Prostate gland (tissue), 2 donors: ENCODE data around the gene EIF1B. TPM values are rescaled to one million over a fixed set of nuclear protein-coding genes. Genes with fewer than 3 reads are reported as not detected.
A peak's percentile ranks its signal among the peaks of the same experiment; 100 is the strongest.

ENCODE experiments used
- DNase-seq: peaks from one replicate; pipeline ENCODE4 v3.0.0-alpha.2; 2019; ENCODE audit warnings: low spot score
- H3K27ac ChIP-seq, 2 donors: fragments of 200-600 bp; sonication (generic); 2 replicates each; pipeline ENCODE4 v1.5.1; 2017 to 2019
- H3K27me3 ChIP-seq: fragments of 200-600 bp; sonication (generic); replicated peaks from 2 replicates; pipeline ENCODE4 v1.5.1; 2019; ENCODE audit not compliant: insufficient read depth
- H3K36me3 ChIP-seq, 2 donors: fragments of 200-600 bp; sonication (generic); 1 replicate in 1 of 2; 2 replicates in 1 of 2; pipeline versions ENCODE4 v1.5.1 to v1.8.1; 2017 to 2019
- H3K4me1 ChIP-seq: fragments of 200-600 bp; sonication (generic); replicated peaks from 2 replicates; pipeline ENCODE4 v1.5.1; 2019
- H3K4me3 ChIP-seq, 2 donors: fragments of 200-600 bp; sonication (generic); 2 replicates each; pipeline ENCODE4 v1.5.1; 2017 to 2019
- H3K9me3 ChIP-seq: fragments of 200-600 bp; sonication (generic); 2 replicates; pipeline ENCODE4 v1.5.1; 2017
- CTCF ChIP-seq, 4 experiments: fragments of 200-600 bp in 2 of 4; fragments of 450-650 bp in 2 of 4; sonication (generic) in 2 of 4; IDR thresholded peaks; 1 replicate in 3 of 4; 2 replicates in 1 of 4; pipeline ENCODE4 v1.5.1; 2016 to 2019; ENCODE audit warnings: antibody characterized with exemption in 4 of 4, mild to moderate bottlenecking in 2 of 4, moderate library complexity in 2 of 4
- POLR2A ChIP-seq: fragments of 450-650 bp; IDR thresholded peaks from one replicate; pipeline ENCODE4 v1.6.1; 2016; ENCODE audit warnings: antibody characterized with exemption, mild to moderate bottlenecking
- POLR2AphosphoS5 ChIP-seq: sonication (generic); formaldehyde crosslinking; IDR thresholded peaks from one replicate; pipeline ENCODE4 v1.6.1; 2017; ENCODE audit warnings: antibody characterized with exemption
- WGBS: methylation state at CpG from one replicate; pipeline ENCODE4 v1.1.5; 2018; 5-methylcytosine and 5-hydroxymethylcytosine counted together
- intact Hi-C: fragments of 100-400 bp; cut with DNase I; formaldehyde crosslinking; loops from one replicate; pipeline ENCODE4 v1.14.2; 2022
- total RNA-seq, 2 donors: library from RNA; depleted of rRNA; stranded (reverse); fragments of >200 nt; gene quantifications; one replicate each; pipeline ENCODE4 v1.1.0, GENCODE V29; 2016

EIF1B gene
- total RNA-seq, 2 donors from 2014 or later, result 26.5 to 29.4 TPM

DNA sequence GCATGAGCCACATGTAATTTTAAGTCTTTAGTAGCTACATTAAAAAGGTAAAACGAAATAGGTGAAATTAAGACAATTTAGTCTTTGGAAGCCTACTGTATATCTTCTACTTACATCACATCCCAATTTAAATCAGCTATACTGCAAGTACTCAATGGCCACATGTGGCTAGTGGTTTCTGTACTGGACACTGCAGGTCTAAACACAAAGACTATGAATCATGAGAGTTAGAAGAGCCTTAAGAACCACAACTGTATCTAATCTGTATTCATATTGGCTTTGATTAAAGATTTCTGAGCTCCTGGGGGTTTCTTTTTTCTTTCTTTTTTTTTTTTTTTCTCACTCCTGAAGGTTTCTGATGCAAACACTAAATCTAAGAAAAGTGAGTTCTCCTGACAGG is 2.3 kb upstream of the EIF1B start:
- H3K27ac ChIP-seq, result no peak overlapping the region
- H3K36me3 ChIP-seq, result no peaks in the 10 kb centered on the region
- TF ChIP-seq CTCF (IDR thresholded peaks at IDR 0.05), result no peak
- no peak for TF ChIP-seq POLR2AphosphoS5
- no peak for TF ChIP-seq POLR2A
- H3K4me1 ChIP-seq, result peaks cover 6% of the 10 kb centered on the region
- intact Hi-C loops, result loop anchor here (5.0 kb wide), 1 partner anchor 900 kb away; the partner anchor contains the start of gene RPSA
- no peak for DNase-seq
- 94% methylated on average over 1 of the region's 1 CpG for WGBS
- H3K9me3 ChIP-seq, result no peaks in the 10 kb centered on the region
- H3K27me3 ChIP-seq, result no peaks in the 10 kb centered on the region
- H3K4me3 ChIP-seq, result no peak overlapping the region

GRCh38 chr3:40308725-40309417 is 636 bp upstream of the EIF1B start:
- Histone ChIP-seq H3K27me3 (no peaks in the 10 kb centered on the region), H3K9me3 (no peaks in the 10 kb centered on the region), H3K27ac (peak overlapping the region; percentile 64 to 85), H3K4me1 (peaks cover 6% of the 10 kb centered on the region), H3K4me3 (peak overlapping the region; percentile 75 to 76), H3K36me3 (no peaks in the 10 kb centered on the region)
- intact Hi-C loops, result loop anchor here (1.0 to 5.0 kb wide), 2 partner anchors 144 to 902 kb away; partner anchors contain the start of gene RPSA
- TF ChIP-seq POLR2A (no peak), POLR2AphosphoS5 (no peak), CTCF (IDR thresholded peaks at IDR 0.05) (no peak)
- WGBS, result 20% methylated on average over 20 of the region's 20 CpGs
- no peak for DNase-seq

DNA sequence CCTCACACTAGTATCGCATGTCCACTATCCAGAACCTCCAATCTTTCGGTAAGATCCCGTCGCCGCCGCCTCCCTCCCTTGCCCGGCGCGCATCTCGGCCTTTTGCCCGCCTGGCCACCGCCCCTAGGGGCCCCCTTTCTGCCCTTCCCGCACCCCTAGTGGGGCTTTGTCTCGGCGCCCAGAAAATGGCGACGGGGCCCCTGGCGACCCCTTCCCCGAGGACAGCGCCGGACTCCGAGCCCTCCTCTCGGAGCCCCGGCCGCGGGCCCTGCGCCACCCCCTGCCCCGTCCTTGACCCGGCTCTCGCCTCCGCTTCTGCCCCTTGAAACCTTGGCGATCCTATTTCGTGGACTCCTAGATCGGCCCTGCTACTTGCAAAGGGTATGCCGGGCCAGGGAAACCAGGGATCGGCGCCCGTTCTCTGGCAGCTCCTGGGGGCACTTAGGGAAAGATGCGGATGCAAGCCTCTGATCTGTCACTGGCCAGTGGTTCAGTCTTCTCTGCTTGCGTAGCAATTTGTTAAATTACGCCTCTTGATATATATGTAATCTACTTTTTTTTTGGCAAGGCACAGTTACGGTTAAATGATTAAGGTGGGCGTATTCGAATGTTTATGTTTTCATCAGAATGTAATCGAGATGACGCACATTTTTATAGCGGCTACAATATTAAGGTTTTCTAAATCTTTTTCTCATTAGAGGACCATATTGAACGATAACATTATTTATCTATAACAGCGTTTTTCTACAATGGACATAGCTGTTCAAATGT is 603 bp downstream of the EIF1B start:
- Histone ChIP-seq H3K4me1 (peaks cover 6% of the 10 kb centered on the region), H3K4me3 (peak overlapping the region; percentile 75 to 76), H3K27ac (peak overlapping the region; percentile 82 to 85), H3K27me3 (no peaks in the 10 kb centered on the region), H3K9me3 (no peaks in the 10 kb centered on the region), H3K36me3 (no peaks in the 10 kb centered on the region)
- intact Hi-C loops, result loop anchor here (1.0 to 5.0 kb wide), 2 partner anchors 143 to 903 kb away; partner anchors contain the start of gene RPSA
- TF ChIP-seq POLR2A, result no peak
- TF ChIP-seq CTCF (IDR thresholded peaks at IDR 0.05), result no peak
- TF ChIP-seq POLR2AphosphoS5, result no peak
- no peak for DNase-seq
- WGBS, result under 1% methylated on average over 43 of the region's 49 CpGs

DNA sequence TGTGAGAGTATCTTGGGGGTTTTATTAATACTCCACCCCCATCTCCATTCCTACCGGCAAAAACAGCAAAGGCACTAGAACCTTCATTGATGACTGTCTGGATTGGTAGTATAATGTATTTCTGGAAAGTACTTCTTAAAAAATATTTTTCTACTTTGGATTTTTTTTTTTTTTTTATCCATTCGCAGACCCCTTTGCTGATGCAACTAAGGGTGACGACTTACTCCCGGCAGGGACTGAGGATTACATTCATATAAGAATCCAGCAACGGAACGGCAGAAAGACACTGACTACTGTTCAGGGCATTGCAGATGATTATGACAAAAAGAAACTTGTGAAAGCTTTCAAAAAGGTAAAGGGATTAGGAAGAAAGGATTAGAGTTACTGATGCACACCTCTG is 1.2 kb downstream of the EIF1B start:
- DNase-seq, result no peak
- Histone ChIP-seq H3K27ac (peak overlapping the region in 1 of 2 donors; percentile 85), H3K36me3 (no peaks in the 10 kb centered on the region), H3K4me3 (peak overlapping the region; percentile 75 to 76), H3K27me3 (no peaks in the 10 kb centered on the region), H3K4me1 (peaks cover 6% of the 10 kb centered on the region), H3K9me3 (no peaks in the 10 kb centered on the region)
- TF ChIP-seq POLR2A, result no peak
- TF ChIP-seq POLR2AphosphoS5, result no peak
- TF ChIP-seq CTCF (IDR thresholded peaks at IDR 0.05), result no peak
- intact Hi-C loops, result no loop called here
- WGBS, result 2% methylated on average over 6 of the region's 6 CpGs
